CD14-positive monocyte (primary cell): ENCODE data around the gene PIK3R6. TPM values are rescaled to one million over a fixed set of nuclear protein-coding genes. Genes with fewer than 3 reads are reported as not detected.

Experiments
- DNase-seq, 3 donors: peaks; one replicate each; pipeline ENCODE4 v3.0.0-alpha.2; 2011 to 2022
- H2AFZ ChIP-seq: 2 replicates; pipeline ENCODE4 v1.6.0; 2012; ENCODE audit warnings: mild to moderate bottlenecking, low read depth, low read length, inconsistent platforms; ENCODE audit not compliant: insufficient read depth, poor library complexity, severe bottlenecking
- H3K27ac ChIP-seq, 2 donors: 1 replicate in 1 of 2; 2 replicates in 1 of 2; pipeline ENCODE4 v1.5.1; 2012 to 2013; ENCODE audit warnings: low read length in 2 of 2, control low read depth in 1 of 2, inconsistent platforms in 1 of 2, low read depth in 1 of 2, mild to moderate bottlenecking in 1 of 2
- H3K27me3 ChIP-seq, 2 donors: one replicate each; pipeline versions ENCODE4 v1.6.0 to v1.6.1; 2011 to 2013; ENCODE audit warnings: low read length in 2 of 2; ENCODE audit not compliant: control insufficient read depth in 2 of 2, insufficient read depth in 2 of 2
- H3K36me3 ChIP-seq, 2 donors: replicated peaks in 1 of 2; 1 replicate in 1 of 2; 2 replicates in 1 of 2; pipeline versions ENCODE4 v1.5.1 to v1.6.1; 2012 to 2013; ENCODE audit warnings: low read length in 2 of 2, control low read depth in 1 of 2, inconsistent platforms in 1 of 2, mild to moderate bottlenecking in 1 of 2; ENCODE audit not compliant: insufficient read depth in 2 of 2, control insufficient read depth in 1 of 2
- H3K4me1 ChIP-seq, 2 donors: 1 replicate in 1 of 2; 2 replicates in 1 of 2; pipeline versions ENCODE4 v1.5.1 to v1.6.1; 2012 to 2013; ENCODE audit warnings: low read length in 2 of 2, control low read depth in 1 of 2, inconsistent platforms in 1 of 2, mild to moderate bottlenecking in 1 of 2, moderate library complexity in 1 of 2; ENCODE audit not compliant: insufficient read depth in 2 of 2, control insufficient read depth in 1 of 2
- H3K4me2 ChIP-seq: replicated peaks from 2 replicates; pipeline ENCODE3; 2012; ENCODE audit warnings: low read length, moderate library complexity, mild to moderate bottlenecking; ENCODE audit not compliant: poor library complexity, severe bottlenecking; ENCODE audit errors: extremely low read depth
- H3K4me3 ChIP-seq, 3 experiments: fragments of 200-600 bp in 1 of 3; sonication (generic) in 1 of 3; replicated peaks in 1 of 3; 1 replicate in 2 of 3; 2 replicates in 1 of 3; pipeline ENCODE4 v1.5.1; 2011 to 2013; ENCODE audit warnings: low read length in 3 of 3, mild to moderate bottlenecking in 3 of 3, control low read depth in 2 of 3, low read depth in 2 of 3, inconsistent platforms in 1 of 3, moderate library complexity in 1 of 3
- H3K79me2 ChIP-seq: 2 replicates; pipeline ENCODE4 v1.6.0; 2012; ENCODE audit warnings: mild to moderate bottlenecking, control low read depth, inconsistent platforms, low read length, moderate library complexity; ENCODE audit not compliant: insufficient read depth
- H3K9ac ChIP-seq: 2 replicates; pipeline ENCODE4 v1.6.0; 2017; ENCODE audit warnings: low read length, mild to moderate bottlenecking; ENCODE audit not compliant: insufficient read depth, poor library complexity, severe bottlenecking
- H3K9me3 ChIP-seq, 2 donors: replicated peaks in 1 of 2; 1 replicate in 1 of 2; 2 replicates in 1 of 2; pipeline versions ENCODE4 v1.5.1 to v1.6.1; 2012 to 2013; ENCODE audit warnings: low read length in 2 of 2, control low read depth in 1 of 2; ENCODE audit not compliant: control insufficient read depth in 1 of 2, insufficient read depth in 1 of 2
- H4K20me1 ChIP-seq: 2 replicates; pipeline ENCODE4 v1.6.0; 2012; ENCODE audit warnings: mild to moderate bottlenecking, low read length, control low read depth, moderate library complexity; ENCODE audit not compliant: insufficient read depth
- H3K27ac Mint-ChIP-seq, 7 donors: one replicate each; pipeline ENCODE4 v1.8.0; 2020; ENCODE audit warnings: mild to moderate bottlenecking in 7 of 7, mixed read lengths in 7 of 7, moderate library complexity in 6 of 7, inconsistent platforms in 2 of 7
- H3K27me3 Mint-ChIP-seq, 3 donors: one replicate each; pipeline ENCODE4 v1.8.0; 2021 to 2022; ENCODE audit warnings: low read depth in 3 of 3, mild to moderate bottlenecking in 3 of 3, mixed read lengths in 3 of 3, moderate library complexity in 3 of 3, inconsistent platforms in 1 of 3
- H3K36me3 Mint-ChIP-seq, 2 donors: one replicate each; pipeline ENCODE4 v1.8.0; 2020; ENCODE audit warnings: mixed read lengths in 2 of 2, inconsistent platforms in 1 of 2, mild to moderate bottlenecking in 1 of 2
- H3K4me1 Mint-ChIP-seq: one replicate; pipeline ENCODE4 v1.8.0; 2020; ENCODE audit warnings: mild to moderate bottlenecking, mixed read lengths
- H3K4me3 Mint-ChIP-seq, 2 donors: one replicate each; pipeline ENCODE4 v1.8.0; 2020; ENCODE audit warnings: mild to moderate bottlenecking in 2 of 2, mixed read lengths in 2 of 2, moderate library complexity in 1 of 2
- H3K9me3 Mint-ChIP-seq, 7 donors: one replicate each; pipeline ENCODE4 v1.8.0; 2020 to 2022; ENCODE audit warnings: mixed read lengths in 7 of 7, mild to moderate bottlenecking in 6 of 7, moderate library complexity in 6 of 7, inconsistent platforms in 2 of 7
- WGBS: methylation state at CpG from one replicate; pipeline ENCODE4 v1.1.5; 2013; ENCODE audit warnings: missing lambda C conversion rate; ENCODE audit not compliant: insufficient coverage; 5-methylcytosine and 5-hydroxymethylcytosine counted together
- intact Hi-C, 2 donors: fragments of 100-400 bp; cut with micrococcal nuclease; formaldehyde crosslinking; loops; one replicate each; pipeline versions ENCODE4 v1.15.0 to v1.15.1; 2023
- polyA plus RNA-seq, 3 donors: library from polyadenylated mRNA; depleted of rRNA in 1 of 3; unstranded in 2 of 3; stranded (reverse) in 1 of 3; fragments of 300-500 nt in 2 of 3; fragments of >200 nt in 1 of 3; fragmentation: Illumina TruSeq in 2 of 3; gene quantifications; 1 replicate in 2 of 3; 2 replicates in 1 of 3; pipeline ENCODE4 v1.2.3, GENCODE V29; 2012 to 2021
- TF ChIP-seq, protein P1 (sequence below): fragments of 200-600 bp; IDR thresholded peaks from one replicate; pipeline ENCODE4 v1.8.0; 2022; ENCODE audit warnings: antibody characterized with exemption, mild to moderate bottlenecking

The PIK3R6 gene
- polyA plus RNA-seq, 3 donors: 3.6 to 23.3 (median 5.8) TPM

DNA sequence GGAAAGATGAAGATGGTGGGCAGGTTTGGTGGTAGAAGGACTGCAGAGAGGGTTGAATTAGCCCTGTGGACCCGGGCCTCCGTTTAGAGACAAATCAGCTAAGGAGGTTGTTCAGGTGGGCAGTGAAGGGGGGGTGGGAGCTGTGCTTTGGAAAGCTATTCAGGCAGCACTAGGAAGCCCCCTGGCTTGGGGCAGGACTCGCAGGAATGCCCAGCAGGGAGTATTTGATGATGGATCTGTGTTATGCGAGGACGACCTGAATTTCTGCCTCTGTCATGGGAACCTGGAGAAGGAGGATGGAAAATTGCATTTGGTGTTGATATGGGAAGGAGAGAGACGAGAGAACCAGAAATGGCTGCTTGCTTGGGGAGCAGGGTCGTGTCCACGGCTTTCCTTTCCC is 112.6 kb downstream of the PIK3R6 start:
- Histone ChIP-seq H2AFZ (no peak overlapping the region), H3K4me2 (no peak overlapping the region), H3K9ac (no peak overlapping the region), H3K9me3 (no peaks in the 10 kb centered on the region), H4K20me1 (no peaks in the 10 kb centered on the region), H3K4me3 (no peak overlapping the region), H3K27me3 (no peaks in the 10 kb centered on the region), H3K4me1 (no peaks in the 10 kb centered on the region), H3K79me2 (no peaks in the 10 kb centered on the region), H3K36me3 (no peaks in the 10 kb centered on the region), H3K27ac (no peak overlapping the region)
- H3K36me3 Mint-ChIP-seq: no peaks in the 10 kb centered on the region
- no peak overlapping the region for H3K27ac Mint-ChIP-seq
- 96% methylated on average over 5 of the region's 8 CpGs for WGBS
- H3K9me3 Mint-ChIP-seq: peaks cover 0 to 1% (median 0%) of the 10 kb centered on the region in 7 donors
- no peaks in the 10 kb centered on the region for H3K4me1 Mint-ChIP-seq
- no peak for DNase-seq
- peaks cover 3 to 12% (median 3%) of the 10 kb centered on the region in 3 donors for H3K27me3 Mint-ChIP-seq
- H3K4me3 Mint-ChIP-seq: no peak overlapping the region
- intact Hi-C loops: no loop called here
- TF ChIP-seq, protein P1, sequence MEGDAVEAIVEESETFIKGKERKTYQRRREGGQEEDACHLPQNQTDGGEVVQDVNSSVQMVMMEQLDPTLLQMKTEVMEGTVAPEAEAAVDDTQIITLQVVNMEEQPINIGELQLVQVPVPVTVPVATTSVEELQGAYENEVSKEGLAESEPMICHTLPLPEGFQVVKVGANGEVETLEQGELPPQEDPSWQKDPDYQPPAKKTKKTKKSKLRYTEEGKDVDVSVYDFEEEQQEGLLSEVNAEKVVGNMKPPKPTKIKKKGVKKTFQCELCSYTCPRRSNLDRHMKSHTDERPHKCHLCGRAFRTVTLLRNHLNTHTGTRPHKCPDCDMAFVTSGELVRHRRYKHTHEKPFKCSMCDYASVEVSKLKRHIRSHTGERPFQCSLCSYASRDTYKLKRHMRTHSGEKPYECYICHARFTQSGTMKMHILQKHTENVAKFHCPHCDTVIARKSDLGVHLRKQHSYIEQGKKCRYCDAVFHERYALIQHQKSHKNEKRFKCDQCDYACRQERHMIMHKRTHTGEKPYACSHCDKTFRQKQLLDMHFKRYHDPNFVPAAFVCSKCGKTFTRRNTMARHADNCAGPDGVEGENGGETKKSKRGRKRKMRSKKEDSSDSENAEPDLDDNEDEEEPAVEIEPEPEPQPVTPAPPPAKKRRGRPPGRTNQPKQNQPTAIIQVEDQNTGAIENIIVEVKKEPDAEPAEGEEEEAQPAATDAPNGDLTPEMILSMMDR: no peak

DNA sequence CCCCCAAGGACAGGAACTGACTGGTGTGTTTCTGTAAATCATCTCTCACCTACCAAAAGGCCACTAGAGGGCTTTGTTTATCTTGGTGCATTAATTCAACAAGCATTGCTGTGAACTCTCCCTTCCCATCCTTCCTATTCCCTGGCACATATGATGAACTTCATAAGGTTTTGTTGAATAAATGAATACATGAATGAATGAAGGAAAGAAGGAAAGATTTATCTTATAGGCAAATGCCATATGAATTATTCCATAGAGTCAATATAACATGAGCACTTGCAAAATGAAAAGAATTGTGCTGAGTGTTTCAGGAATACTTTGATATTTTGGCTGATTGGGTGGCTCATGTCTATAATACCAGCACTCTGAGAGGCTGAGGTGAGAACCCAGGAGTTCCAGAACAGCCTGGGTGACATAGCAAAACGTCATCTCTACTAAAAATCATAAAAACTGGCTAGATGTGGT is 113.5 kb downstream of the PIK3R6 start:
- no CpG with 5 or more reads among the region's 1 CpG for WGBS
- H3K27me3 Mint-ChIP-seq: peaks cover 3 to 12% (median 3%) of the 10 kb centered on the region in 3 donors
- H2AFZ ChIP-seq: no peak overlapping the region

More for the DNA sequence above, 113.5 kb downstream of the PIK3R6 start:
- Histone ChIP-seq H3K4me2 (no peak overlapping the region), H3K9me3 (no peaks in the 10 kb centered on the region), H4K20me1 (no peaks in the 10 kb centered on the region), H3K9ac (no peak overlapping the region), H3K27me3 (no peaks in the 10 kb centered on the region), H3K4me3 (no peak overlapping the region), H3K4me1 (no peaks in the 10 kb centered on the region), H3K36me3 (no peaks in the 10 kb centered on the region), H3K27ac (no peak overlapping the region), H3K79me2 (no peaks in the 10 kb centered on the region)
- H3K4me1 Mint-ChIP-seq: no peaks in the 10 kb centered on the region
- intact Hi-C loops: no loop called here
- TF ChIP-seq, protein P1: peak; percentile 47
- H3K9me3 Mint-ChIP-seq: peaks cover 0 to 1% (median 0%) of the 10 kb centered on the region in 7 donors
- H3K27ac Mint-ChIP-seq: no peak overlapping the region
- no peak overlapping the region for H3K4me3 Mint-ChIP-seq
- H3K36me3 Mint-ChIP-seq: no peaks in the 10 kb centered on the region
- peak in 1 of 3 donors; percentile 21 for DNase-seq
